ENCODE measurements around the gene DST.

DST gene

DNA sequence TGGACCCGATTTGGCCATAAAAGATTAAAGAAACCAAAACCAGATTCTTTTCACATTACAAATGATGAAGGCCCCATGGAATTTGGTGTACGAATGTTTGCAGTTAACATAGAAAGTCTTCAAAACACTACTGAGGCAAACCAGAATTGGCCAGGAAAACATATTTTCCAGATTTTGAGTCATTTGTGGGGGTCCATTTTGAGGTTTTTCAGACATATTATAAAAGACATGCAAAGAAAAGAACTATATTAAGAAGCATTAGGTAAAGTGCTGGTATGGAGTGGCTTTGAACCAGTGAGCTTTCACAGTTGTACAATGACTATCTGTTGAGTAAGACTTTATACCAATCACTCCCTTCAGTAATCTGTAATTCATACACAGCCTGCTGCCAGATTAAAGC is 226.4 kb downstream of the DST start:
- DNase-seq (ENCODE audit: low read depth): peak; percentile 66
- H3K4me3 ChIP-seq (ENCODE audit: low read length): no peak overlapping the region
- TF ChIP-seq, protein P1, sequence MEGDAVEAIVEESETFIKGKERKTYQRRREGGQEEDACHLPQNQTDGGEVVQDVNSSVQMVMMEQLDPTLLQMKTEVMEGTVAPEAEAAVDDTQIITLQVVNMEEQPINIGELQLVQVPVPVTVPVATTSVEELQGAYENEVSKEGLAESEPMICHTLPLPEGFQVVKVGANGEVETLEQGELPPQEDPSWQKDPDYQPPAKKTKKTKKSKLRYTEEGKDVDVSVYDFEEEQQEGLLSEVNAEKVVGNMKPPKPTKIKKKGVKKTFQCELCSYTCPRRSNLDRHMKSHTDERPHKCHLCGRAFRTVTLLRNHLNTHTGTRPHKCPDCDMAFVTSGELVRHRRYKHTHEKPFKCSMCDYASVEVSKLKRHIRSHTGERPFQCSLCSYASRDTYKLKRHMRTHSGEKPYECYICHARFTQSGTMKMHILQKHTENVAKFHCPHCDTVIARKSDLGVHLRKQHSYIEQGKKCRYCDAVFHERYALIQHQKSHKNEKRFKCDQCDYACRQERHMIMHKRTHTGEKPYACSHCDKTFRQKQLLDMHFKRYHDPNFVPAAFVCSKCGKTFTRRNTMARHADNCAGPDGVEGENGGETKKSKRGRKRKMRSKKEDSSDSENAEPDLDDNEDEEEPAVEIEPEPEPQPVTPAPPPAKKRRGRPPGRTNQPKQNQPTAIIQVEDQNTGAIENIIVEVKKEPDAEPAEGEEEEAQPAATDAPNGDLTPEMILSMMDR (conservative IDR thresholded peaks at IDR 0.05; ENCODE audit: low read length): no peak

DNA sequence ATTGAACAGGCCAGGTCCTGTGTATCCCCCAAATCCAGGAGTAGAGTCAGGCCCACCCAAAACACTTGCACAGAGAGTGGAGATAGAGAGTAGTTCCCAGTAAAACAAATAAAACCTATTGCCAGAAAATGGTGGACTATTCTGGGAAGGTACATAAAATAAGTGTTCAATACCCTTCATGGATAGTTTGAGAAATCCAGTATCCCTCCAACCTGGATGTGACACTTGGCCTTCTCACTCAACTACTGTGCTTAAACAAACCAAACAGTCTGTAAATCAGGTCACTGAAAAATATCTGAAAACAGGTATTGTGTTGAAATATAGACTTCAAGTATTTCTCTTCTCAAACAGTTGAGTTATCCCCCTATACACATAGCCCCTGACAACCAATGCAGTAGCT is 233.7 kb downstream of the DST start:
- no peak for DNase-seq (ENCODE audit: low read depth)

More for the DNA sequence above, 233.7 kb downstream of the DST start:
- H3K4me3 ChIP-seq (ENCODE audit: low read length): no peak overlapping the region
- TF ChIP-seq, protein P1 (conservative IDR thresholded peaks at IDR 0.05; ENCODE audit: low read length): no peak
